Gastrocnemius medialis (tissue), 4 donors: ENCODE measurements around the gene CFAP92. TPM values are rescaled to one million over a fixed set of nuclear protein-coding genes. Genes with fewer than 3 reads are reported as not detected.

Experiments used
- ATAC-seq, 2 donors: fragments of 150-250 bp; one replicate each; pipeline ENCODE4 v1.9.1; 2016
- DNase-seq, 2 donors: peaks; one replicate each; pipeline ENCODE4 v3.0.0-alpha.2; 2019
- H3K27ac ChIP-seq, 4 donors: fragments of 200-600 bp; sonication (generic); 1 replicate in 1 of 4; 2 replicates in 3 of 4; pipeline ENCODE4 v1.5.1; 2016 to 2018; ENCODE audit warnings: mild to moderate bottlenecking in 2 of 4, moderate library complexity in 1 of 4
- H3K27me3 ChIP-seq, 3 donors: fragments of 200-600 bp; sonication (generic) in 2 of 3; 1 replicate in 1 of 3; 2 replicates in 2 of 3; pipeline versions ENCODE4 v1.5.1 to v1.6.0; 2016 to 2019; ENCODE audit warnings: mild to moderate bottlenecking in 1 of 3, moderate library complexity in 1 of 3
- H3K36me3 ChIP-seq, 2 donors: fragments of 200-600 bp; sonication (generic) in 1 of 2; one replicate each; pipeline ENCODE4 v1.5.1; 2017 to 2018
- H3K4me1 ChIP-seq, 2 donors: fragments of 200-600 bp; sonication (generic) in 1 of 2; one replicate each; pipeline ENCODE4 v1.5.1; 2016 to 2017; ENCODE audit warnings: mild to moderate bottlenecking in 2 of 2
- H3K4me3 ChIP-seq, 4 donors: fragments of 200-600 bp; sonication (generic) in 3 of 4; 1 replicate in 1 of 4; 2 replicates in 3 of 4; pipeline ENCODE4 v1.5.1; 2016 to 2019; ENCODE audit warnings: mild to moderate bottlenecking in 2 of 4
- H3K9me3 ChIP-seq, 3 donors: fragments of 200-600 bp; sonication (generic) in 2 of 3; 1 replicate in 1 of 3; 2 replicates in 2 of 3; pipeline ENCODE4 v1.5.1; 2016 to 2019
- CTCF ChIP-seq, 5 experiments: fragments of 450-650 bp in 3 of 5; fragments of 200-600 bp in 2 of 5; sonication (generic) in 2 of 5; IDR thresholded peaks in 4 of 5; conservative IDR thresholded peaks in 1 of 5; 1 replicate in 4 of 5; 2 replicates in 1 of 5; pipeline ENCODE4 v1.5.1; 2016 to 2019; ENCODE audit warnings: antibody characterized with exemption in 5 of 5, mild to moderate bottlenecking in 3 of 5, moderate library complexity in 3 of 5
- POLR2A ChIP-seq, 2 donors: fragments of 450-650 bp; IDR thresholded peaks; one replicate each; pipeline ENCODE4 v1.6.1; 2017; ENCODE audit warnings: antibody characterized with exemption in 2 of 2, mild to moderate bottlenecking in 2 of 2, moderate library complexity in 2 of 2
- in situ Hi-C, 4 donors: fragments of 200-750 bp; cut with MboI; loops; one replicate each; pipeline versions ENCODE4 v1.15.0 to v1.8.0; 2017; ENCODE audit warnings: low sequenced_read_pairs in 4 of 4
- intact Hi-C: fragments of 100-400 bp; cut with DNase I; formaldehyde crosslinking; loops from one replicate; pipeline ENCODE4 v1.15.1; 2023; ENCODE audit warnings: low total_unique reads
- total RNA-seq, 4 donors: library from RNA; depleted of rRNA; stranded (reverse); fragments of >200 nt; gene quantifications; one replicate each; pipeline versions ENCODE4 v1.1.0 to v1.2.3, GENCODE V29; 2016

The CFAP92 gene
- total RNA-seq, 4 donors from 2014 or later: 0.07 to 0.34 (median 0.20) TPM; not detected in 1

GRCh38 chr3:129034642-129035041 lies 40.8 kb upstream of the CFAP92 start:
- no peak for DNase-seq
- Histone ChIP-seq H3K4me3 (no peak overlapping the region), H3K4me1 (no peaks in the 10 kb centered on the region), H3K36me3 (no peaks in the 10 kb centered on the region), H3K27ac (no peak overlapping the region), H3K27me3 (no peaks in the 10 kb centered on the region), H3K9me3 (no peaks in the 10 kb centered on the region)
- intact Hi-C loops (no loop called here), in situ Hi-C loops (no loop called here)
- TF ChIP-seq POLR2A (IDR thresholded peaks at IDR 0.05): no peak
- no peak for TF ChIP-seq CTCF (IDR thresholded peaks at IDR 0.05 in 4 of 5, conservative IDR thresholded peaks at IDR 0.05 in 1 of 5)
- ATAC-seq: no peak

GRCh38 chr3:129033633-129034321 lies 39.9 kb upstream of the CFAP92 start:
- DNase-seq (no peak), ATAC-seq (no peak)
- H3K36me3 ChIP-seq: no peaks in the 10 kb centered on the region
- H3K27me3 ChIP-seq: no peaks in the 10 kb centered on the region
- TF ChIP-seq CTCF (IDR thresholded peaks at IDR 0.05 in 4 of 5, conservative IDR thresholded peaks at IDR 0.05 in 1 of 5): no peak
- TF ChIP-seq POLR2A (IDR thresholded peaks at IDR 0.05): no peak
- in situ Hi-C loops: no loop called here
- H3K4me3 ChIP-seq: no peak overlapping the region
- intact Hi-C loops: no loop called here
- no peaks in the 10 kb centered on the region for H3K4me1 ChIP-seq
- H3K27ac ChIP-seq: no peak overlapping the region
- no peaks in the 10 kb centered on the region for H3K9me3 ChIP-seq

DNA sequence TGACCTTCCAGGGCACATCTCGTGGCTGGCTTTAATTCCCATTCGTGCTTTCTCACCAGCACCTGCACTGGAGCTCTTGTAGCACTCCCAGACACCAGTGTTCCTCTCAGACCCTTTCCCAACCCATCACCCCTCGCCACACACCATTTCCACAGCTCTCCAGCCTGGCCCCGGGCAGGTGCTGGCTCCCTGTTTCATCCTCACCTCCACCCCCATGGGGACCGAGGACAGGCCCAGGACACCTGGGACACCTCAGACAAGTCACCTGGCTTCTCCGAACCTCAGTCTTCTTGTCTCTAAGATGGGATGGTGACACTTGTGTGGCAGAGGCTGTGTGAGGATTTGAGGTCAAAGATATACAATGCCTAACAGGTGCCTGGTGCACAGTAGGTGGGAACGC lies 39.3 kb upstream of the CFAP92 start:
- DNase-seq (no peak), ATAC-seq (no peak)
- intact Hi-C loops (no loop called here), in situ Hi-C loops (no loop called here)
- TF ChIP-seq CTCF (IDR thresholded peaks at IDR 0.05 in 4 of 5, conservative IDR thresholded peaks at IDR 0.05 in 1 of 5) (no peak), POLR2A (IDR thresholded peaks at IDR 0.05) (no peak)
- H3K27me3 ChIP-seq: no peaks in the 10 kb centered on the region
- H3K4me1 ChIP-seq: no peaks in the 10 kb centered on the region
- H3K36me3 ChIP-seq: no peaks in the 10 kb centered on the region
- H3K9me3 ChIP-seq: no peaks in the 10 kb centered on the region
- H3K4me3 ChIP-seq: no peak overlapping the region
- peak overlapping the region in 1 of 4 donors; percentile 25 for H3K27ac ChIP-seq

DNA sequence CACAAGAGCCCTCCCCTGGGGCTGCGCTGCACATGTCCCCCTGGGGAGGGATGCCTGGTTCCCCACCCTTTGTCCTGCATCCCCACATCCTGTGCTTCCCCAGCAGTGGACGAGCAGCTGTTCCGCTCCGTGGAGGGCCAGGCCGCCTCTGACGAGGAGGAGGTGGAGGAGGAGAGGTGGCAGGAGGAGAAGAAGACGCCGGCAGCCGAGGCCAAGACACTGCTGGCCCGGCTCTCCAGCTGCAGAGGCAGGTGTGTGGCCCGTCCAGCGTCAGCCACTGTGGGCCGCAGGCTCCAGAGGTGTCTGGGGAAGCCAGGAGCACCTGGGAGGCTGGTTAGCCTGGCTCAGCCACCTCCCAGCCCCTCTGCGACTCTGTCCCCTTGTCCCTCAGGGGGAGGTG lies 38.8 kb upstream of the CFAP92 start:
- H3K36me3 ChIP-seq: no peaks in the 10 kb centered on the region
- TF ChIP-seq CTCF (IDR thresholded peaks at IDR 0.05 in 4 of 5, conservative IDR thresholded peaks at IDR 0.05 in 1 of 5) (no peak), POLR2A (IDR thresholded peaks at IDR 0.05) (no peak)
- peak overlapping the region in 1 of 4 donors; percentile 25 for H3K27ac ChIP-seq
- no peaks in the 10 kb centered on the region for H3K4me1 ChIP-seq
- DNase-seq: no peak
- in situ Hi-C loops (no loop called here), intact Hi-C loops (no loop called here)
- ATAC-seq: no peak
- H3K9me3 ChIP-seq: no peaks in the 10 kb centered on the region
- H3K27me3 ChIP-seq: no peaks in the 10 kb centered on the region
- H3K4me3 ChIP-seq: no peak overlapping the region
